Measurements from ENCODE around the gene SYS1. TPM values are rescaled to one million over a fixed set of nuclear protein-coding genes. Genes with fewer than 3 reads are reported as not detected.
A peak's percentile ranks its signal among the peaks of the same experiment; 100 is the strongest.

SYS1 gene
- polyA plus RNA-seq, 1 donor = 31.9 TPM

DNA sequence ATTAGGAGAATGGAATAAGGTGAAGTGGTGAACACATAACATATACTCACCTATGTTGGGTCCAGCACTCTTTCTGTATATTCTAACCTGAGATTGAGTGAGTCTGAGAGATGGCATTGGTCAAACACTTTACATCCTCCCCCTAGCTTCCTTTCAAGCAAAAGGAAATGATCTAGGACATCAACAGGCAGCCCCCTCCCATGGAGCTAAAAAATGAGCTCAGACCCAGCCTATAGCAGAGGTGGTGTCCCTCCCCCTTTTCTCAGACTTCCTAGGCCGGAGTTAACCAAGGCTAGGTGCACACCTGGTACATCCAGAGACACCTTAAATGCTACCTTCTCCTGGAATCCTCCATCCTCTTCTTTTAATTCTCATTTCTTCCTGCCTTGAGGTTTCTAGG is 9.2 kb upstream of the SYS1 start:
- DNase-seq = no peak

DNA sequence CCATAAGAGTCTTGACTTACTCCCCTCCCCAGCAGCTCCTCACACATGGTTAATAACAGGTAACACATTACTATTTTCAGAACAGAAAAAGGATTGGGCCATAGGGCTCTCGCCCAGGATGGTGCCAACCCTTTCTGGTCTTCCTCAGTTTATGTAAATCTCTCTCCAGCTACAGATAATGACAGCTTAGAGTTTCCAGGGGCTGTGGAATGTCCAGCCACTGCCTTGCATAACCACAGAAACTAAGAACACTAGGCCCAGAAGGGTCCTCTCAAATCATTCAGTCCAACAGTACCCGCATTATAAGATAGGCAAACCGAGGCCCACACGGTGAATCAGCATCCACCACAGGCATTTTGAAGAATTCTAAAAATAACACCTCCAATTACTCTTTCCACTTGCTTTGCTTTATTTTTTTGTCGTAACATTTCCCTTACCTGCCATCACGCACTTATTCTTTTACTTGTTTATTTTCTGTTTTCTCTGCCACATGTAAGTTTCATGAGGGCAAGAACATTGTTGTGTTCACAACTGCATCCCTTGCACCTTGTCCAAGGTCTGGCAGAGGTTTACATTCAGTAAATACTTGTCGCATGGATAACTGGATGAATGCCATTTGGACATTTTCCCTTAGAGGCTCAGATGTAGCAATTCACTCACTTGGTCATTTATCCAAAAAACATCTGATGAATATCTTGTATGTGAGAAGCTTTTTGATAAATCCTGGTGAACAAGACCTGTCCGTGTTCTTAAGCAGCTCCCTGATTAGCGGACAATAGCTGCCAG is 8.3 kb upstream of the SYS1 start:
- DNase-seq = no peak

DNA sequence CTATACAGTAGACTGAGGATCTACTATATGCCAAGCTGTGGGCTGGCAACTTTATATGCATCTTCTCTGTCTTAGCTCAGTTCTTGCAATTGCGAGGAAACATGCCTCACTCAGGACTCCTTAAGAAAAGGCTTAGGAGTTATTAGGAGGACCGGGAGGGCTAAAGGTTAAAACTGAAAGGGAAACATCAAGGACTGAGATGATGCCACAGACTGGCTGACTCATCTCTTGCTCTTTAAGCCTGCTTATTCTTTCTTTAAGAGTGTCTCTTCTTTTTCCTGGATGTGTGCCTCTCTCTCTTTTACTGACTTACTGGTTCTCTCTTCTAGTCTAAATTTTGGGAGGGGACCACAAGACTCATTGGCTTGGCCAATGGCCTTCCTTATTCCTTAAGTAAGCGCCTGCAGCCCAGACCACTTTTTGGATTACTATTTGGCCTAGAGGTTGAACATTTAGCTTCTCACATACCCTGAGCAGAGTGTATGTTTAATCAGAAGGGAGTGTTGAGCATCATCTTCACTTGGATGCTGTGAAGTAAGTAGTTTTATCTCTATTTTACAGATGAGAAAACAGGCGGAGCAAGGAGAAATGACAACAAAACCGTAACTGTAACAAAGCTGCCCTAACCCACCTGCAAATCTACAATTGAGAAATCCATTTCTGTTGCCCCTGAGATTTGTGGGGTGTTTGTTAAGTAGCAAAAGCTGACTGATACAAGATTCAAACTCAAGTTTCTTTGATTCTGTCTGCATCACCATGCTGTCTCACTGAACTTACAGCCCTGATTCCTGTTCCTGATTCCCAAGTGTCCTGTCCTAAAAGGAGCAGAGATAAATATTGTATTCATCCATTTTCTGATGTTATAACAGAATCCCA is 7.5 kb upstream of the SYS1 start:
- DNase-seq = no peak

DNA sequence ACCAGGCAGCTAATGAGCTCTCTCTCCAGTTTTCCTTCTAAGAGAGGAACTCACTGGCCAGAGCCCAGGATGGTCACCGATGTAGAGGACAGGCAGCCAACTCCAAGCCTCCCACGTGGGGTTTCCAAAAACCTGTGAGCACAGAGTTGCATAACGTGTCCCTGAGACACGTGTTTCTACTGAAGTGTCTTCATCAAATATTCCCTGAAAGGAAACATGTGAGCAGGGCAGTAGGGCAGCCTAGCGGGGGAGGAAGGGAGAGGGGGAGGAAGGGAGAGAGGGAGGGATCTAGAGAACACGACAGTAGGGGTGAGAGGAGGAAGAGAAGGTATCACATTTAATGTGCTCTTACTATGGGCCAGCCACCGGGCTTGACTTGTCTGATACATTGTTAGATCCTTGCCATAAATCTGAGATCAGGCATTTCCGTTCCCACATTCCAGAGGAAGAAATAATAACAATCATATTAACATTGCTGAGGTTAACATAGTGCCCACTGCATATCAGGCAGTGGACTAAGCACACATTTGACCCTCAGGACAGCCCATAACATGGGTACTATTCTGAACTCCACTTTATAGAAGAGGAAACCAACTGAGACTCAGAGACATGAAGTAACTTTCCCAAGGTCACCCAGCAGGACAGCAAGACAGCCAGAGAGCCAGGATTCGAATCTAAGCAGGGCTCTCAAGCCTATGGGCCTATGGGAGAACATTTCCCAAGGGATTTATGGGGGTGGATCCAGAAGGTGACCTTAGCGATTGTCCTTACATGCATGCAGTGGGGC is 4.5 kb upstream of the SYS1 start:
- DNase-seq = no peak

DNA sequence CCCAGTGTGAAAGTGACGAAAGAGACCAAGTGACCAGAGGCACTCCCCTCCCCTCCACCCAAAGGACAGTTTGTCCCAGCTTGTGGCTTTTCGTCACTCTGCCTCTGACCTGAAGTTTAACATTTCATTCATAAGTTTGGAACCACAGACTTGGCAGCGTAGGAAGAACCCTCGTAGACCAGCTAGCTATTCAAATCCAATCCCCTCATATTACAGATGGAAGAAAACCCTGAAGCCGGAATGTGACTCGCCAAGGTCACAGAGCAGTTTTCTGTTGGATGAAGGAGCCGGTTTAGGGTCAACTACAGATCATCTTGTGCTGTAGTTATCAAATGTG is 3.9 kb upstream of the SYS1 start:
- no peak for DNase-seq

DNA sequence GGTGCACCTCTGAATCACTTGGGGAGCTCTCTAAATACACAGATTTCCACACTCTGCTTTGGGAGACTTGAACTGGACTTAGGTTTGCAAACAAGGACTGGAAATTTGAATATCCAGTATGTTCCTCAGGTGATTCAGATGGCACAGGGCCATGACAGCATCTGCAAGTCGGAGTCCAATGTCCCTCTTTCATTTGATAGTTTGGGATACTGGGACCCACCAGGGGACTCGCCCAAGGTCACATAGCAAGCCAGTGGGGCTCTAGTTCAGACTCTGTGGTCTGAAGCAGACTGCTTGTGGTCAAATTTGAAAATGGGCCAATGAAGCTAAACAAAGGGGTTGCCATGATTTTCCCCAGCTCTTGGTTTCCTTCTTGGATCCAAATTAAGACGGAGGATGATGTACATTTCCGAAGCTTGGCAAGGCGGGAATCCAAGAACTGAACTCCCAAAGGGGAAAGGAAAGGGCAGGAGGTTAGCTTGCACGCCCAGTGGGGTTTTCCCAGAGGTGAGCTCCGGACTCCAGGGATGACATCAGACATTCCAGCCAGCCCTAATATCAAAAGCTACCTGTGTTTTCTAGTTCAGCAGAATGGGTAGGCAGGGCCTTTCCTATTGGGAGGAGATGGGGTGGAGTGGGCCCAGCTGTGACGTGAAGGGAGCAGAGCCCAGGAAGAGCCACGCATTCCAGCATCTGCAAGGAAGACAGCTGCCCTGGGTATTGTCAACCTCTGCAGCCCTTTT is 3.4 kb upstream of the SYS1 start:
- no peak for DNase-seq

DNA sequence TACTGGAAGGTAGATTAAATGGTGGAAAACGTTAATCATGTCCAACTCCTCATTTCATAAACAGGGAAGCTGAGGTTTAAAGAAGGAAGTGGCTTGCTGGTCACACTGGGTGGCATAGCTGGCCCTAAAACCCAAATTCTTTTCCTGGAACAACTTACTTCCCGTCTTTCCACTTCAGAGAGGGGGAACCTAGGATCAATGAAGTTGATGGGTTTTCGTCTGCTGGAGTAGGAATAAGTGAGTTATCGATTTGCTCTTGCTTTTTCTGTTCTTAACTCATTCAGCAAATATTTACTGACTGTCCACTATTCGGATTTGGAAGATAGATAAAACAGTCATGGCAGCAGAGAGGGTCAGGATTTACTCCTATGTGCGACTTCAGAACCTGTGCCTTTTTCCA is 1.2 kb upstream of the SYS1 start:
- DNase-seq = no peak

DNA sequence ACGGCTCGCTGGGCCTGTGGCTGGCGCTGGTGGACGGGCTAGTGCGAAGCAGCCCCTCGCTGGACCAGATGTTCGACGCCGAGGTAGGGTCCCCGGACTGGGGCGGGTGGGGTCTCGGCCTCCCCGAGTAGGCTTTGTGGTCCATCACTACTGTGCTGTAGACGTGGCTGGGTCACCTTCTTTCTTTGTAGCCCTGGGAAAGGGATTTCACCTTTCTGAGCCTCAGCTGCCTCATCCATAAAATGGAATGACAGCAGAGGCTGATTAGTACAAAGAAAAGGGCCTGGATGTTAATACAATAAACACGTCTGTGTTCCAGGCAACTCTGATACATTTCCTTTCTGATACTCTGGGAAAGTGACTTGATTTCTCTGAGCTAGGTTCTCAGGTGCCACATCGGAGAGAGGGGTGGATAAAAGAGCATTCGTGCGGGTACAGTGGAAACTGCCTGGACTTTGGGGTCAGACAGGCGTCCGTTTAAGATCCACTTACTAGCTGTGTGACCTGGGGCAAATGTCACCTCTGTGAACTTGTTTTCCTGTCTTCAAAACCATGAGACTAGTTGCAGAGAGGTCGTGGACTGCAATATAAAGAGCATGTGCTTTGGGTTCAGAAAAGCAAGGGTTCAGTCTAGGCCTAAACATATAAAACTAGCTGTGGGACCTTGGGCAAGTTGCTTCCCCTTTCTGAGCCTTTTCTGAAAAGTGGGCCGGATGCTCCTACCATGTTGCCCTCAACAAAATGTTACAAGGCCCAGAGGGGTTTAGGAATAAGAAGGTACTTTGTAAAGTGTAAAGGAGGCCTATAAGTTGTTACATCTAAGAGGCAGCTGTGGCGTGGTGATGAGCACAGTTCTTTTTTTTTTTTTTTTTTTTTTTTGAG is 896 bp downstream of the SYS1 start:
- DNase-seq = no peak

DNA sequence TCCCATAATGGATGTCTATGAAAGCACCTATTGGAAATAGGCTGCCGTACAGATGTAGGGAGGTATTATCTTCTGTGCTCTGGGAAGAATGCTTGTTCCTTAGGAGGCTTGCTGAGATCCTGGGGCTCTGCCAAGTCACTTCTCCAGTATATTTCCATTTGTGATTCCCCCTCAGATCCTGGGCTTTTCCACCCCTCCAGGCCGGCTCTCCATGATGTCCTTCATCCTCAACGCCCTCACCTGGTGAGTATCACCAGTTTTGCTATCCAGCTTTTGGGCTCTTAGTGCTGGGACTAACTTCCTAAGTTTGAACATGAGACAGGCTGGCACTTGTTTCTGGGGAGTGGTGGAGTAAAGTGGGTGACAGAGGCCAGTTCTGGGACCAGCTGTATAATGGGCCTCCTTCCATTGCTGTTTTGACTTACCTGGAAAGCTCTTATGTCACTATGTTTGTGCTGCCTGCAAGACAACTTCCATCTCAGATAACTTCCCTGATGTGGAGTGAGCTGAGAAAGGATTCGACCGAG is 2.6 kb downstream of the SYS1 start:
- DNase-seq = no peak

DNA sequence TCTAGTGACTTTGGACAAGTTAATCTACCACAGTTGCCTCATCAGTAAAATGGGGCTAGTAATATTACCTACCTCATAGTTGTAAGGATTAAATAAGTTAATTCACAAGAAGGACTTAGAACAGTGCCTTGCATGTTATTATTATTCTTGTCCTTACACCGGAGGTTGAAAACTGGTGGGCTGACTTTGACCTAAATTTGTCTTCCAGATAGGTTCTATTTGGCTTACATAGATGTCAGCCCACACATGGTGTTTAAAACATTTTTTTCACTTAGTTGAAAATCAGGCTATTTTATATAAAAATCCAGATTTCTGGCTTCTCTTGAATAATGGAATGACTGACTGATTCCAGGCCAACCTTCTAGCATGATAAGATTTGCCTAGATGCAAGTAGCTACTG is 3.2 kb downstream of the SYS1 start:
- no peak for DNase-seq

DNA sequence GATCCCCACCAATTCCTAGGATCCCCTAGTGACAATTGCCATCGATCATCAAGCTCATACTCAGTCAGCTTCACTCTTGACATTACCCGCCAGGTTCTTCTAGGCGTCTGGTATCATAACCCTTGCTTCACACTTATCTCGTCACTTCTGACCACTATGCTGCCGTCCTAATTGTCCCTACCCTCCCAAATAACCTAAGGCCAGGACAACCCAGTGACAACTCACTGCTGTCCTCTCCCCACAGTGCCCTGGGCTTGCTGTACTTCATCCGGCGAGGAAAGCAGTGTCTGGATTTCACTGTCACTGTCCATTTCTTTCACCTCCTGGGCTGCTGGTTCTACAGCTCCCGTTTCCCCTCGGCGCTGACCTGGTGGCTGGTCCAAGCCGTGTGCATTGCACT is 3.7 kb downstream of the SYS1 start:
- no peak for DNase-seq

DNA sequence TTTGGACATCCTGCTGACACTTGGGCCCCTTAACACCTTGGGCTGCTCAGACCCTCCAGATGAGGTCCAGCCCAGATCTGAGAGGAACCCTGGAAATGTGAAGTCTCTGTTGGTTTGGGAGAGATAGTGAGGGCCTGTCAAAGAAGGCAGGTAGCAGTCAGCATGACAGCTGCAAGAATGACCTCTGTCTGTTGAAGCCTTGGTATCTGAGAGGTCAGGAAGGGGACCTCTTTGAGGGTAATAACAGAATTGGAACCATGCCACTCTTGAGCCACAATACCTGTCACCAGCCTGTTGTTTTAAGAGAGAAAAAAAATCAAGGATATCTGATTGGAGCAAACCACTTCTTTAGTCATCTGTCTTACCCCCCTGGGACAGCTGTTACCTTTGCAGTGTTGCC is 4.2 kb downstream of the SYS1 start:
- no peak for DNase-seq

DNA sequence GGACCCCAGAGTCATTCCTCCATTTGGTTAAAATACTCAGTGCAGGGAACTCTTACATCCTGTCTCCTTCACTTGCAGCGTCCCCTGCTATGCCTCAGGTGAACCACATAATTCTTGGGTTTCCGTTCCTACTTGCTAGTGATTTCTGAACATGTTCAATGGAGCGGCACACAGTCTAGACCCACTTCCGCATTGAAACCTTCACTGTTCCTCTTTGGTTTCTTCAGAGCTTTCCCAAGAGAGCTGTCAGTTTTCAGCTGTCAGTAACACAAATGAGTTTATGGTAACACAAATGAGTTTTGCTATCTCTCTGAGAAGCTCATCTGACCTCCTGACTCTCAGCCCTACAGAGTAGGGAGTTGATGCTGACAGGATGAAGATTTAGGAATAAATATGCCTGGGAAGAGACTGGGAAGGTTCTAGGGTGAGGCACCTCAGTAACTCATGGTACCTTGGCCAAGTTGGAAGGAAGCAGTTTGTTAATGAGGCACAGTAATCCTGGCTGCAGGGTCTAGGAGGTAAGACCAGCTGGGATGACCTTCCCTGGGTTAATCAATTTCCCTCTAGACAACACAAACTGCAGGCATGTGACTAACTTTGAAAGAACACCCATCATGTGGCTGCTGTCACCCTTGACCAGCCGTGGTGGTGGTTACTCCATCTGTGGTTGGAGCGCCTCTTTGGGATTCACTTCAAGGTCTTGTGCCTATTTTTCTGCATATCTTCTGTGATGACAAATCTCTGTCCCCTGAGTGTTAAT is 5.4 kb downstream of the SYS1 start:
- no peak for DNase-seq

DNA sequence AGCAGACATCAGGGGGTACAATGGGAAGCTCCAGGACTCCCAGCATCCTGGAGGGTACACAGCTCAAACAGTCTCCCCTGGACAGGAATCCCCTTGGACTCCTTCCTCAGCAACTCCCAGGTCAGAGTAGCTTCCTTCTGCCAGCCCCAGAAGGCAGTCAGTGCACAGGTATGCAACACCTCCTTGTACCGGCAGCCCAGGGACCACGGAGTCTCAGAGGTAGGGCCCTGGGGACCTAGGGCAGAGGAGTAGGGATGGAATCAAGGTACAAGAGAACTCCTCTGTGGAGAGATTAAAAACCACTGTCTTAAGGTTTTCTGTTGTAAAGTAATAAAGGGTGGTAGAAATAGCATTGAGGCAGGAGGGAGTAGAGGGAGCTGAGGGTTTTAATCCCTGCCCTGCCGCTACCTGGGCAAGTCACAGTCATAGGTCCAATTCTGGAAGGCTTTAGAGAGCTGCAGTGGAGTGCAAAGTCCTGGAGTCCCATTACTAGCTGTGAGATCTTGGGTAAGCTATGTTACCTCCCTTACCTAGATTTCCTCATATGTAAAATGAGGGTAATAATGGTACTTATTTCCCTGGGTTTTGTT is 7.7 kb downstream of the SYS1 start:
- DNase-seq = no peak

DNA sequence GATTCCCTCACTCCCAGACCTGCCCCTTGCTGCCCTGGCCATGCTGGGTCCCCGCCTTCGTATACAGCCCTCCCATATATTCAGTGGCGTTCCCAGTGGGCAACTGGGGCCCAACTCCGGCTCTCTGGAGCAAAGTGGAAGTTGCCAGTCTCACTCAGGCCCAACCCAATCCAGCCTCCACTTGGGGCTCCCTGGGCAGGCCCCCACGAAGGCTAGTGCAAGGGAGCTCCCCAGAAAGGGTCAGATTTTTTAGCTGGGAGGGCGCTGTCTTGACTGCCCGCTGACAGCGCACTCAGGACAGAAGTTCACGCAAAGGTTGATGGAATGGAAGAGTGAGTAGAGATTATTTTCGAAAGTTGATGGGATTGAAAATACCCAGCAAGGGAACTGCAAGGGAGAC is 9.3 kb downstream of the SYS1 start:
- DNase-seq = no peak

DNA sequence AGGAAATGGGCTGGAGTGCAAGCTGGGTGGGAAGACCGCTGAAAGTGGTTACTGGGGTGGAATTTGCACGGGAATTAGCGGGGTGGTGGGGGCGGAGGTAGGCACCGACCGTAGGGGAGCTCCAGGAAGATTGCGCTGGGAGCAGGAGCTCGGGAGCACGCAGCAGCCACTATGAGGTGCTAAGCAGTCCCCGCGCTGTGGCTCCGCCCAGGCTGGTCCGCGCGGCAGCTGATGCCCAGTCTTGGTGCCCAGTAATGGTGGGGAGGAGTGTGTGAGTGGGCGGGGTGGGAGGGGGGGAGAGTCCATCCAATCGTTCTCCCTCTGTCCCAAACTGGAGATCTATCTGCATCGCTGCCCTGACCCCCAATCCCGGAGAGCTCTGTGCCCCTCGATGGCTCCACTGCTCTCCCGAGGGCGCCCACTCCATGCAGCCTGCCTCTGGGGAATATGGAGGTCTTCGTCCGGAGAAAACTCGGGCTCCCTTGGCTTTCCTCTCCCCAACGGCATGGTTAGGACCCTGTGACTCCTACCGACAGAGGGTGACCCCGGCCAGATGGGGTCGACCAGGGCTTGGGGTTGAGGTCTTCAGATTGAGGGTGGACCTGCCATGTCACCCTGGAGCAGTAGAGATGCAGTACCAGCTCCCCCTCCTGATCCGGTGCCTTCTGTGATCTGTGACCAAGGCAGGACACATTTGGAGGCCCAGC is 9.8 kb downstream of the SYS1 start:
- DNase-seq = no peak

DNA sequence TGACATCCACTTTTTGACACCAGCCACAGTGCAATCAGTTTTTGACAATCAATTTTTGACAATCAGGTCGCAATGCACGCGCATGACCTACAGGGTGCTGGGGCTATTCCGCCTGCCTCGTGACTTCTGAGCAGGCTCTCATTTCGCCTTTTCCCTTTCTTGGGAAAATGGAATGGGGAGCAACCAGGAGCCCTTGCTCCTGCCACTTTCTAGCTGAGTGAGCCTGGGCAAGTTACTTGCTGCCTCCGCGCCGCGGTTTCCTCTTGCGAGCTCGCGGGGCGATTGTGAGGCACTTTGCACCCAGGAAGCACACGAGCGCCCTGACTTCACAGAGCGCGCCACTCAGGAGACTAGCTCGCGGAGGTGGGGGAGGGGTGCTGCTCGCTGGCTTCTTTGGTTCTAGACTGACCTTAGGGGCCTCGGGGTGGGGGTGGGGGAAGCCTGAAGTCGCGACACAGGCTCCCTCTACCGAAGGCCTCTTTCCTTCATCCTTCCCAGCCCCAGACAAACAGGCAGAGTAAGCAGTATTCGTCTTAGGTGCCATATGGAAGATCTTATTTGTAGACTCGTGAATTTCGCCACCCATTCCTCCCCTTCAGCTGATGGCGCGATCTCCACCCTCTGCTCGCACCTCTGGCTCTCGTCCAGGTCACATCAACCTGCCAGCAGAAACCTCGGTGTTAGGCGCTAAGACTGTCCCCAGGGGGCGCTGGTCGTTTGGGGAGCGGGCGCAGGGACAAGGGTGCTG is 10.6 kb downstream of the SYS1 start:
- peak; percentile 87 for DNase-seq

DNA sequence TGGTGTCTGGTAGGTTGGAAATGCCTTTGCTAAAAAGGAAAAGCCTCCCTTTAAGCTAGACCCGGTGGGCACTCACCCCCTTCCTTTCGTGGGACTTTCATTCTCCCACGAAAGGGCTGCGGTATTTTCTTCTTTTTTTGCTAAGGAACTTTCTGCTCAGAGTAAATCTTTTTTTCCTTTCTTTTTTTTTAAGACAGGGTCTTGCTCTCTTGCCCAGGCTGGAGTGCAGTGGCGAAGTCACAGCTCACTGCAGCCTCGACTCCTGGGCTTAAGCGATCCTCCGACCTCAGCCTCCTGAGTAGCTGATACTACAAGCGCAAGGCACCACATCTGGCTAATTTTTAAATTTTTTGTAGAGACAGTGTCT is 11.1 kb downstream of the SYS1 start:
- no peak for DNase-seq

All from left kidney (tissue), 2 donors.